ENCODE data around the gene FAM53A.
"Not testable (repeated sequence)": the region's sequence is repeated elsewhere in the genome, so short reads cannot be mapped to it uniquely, and the experiment has no call there.

The FAM53A gene

DNA sequence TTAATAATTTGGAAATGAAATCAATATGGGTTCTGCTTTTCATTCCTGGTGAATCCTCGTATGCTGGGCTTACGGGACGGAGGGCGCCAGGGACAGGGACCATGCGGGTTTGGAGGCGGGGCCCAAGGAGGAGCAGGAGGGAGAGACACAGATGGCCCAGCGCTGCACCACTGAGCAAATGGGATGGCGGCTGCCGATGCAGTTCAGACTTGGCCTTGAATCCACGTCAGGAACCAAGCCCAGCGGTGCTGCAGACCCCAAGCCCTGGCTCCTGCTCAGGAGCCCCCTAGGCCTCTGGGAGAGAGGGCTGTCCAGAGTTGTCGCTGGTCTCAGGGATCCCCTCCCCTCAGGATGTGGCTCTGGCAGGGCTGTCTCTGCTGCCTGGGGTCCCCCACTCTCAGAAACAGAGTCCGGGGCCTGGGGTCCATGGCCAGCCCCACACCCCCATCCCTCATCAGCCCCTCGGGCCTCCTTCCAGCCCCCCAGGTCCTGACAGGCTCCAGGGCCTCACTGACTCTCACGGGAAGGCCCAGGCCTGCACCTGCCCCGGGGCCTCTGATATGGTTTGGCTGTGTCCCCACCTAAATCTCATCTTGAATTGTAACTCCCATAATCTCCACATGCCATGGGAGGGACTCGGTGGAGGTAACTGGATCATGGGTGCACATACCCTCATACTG, 75.2 kb downstream of the FAM53A start:
- Histone ChIP-seq H3K9me3 (ENCODE audit: control insufficient read depth, insufficient read depth, low read depth, low read length) (no peaks in the 10 kb centered on the region), H3K36me3 (ENCODE audit: control insufficient read depth in 2 of 2, insufficient read depth in 1 of 2, low read length in 2 of 2) (no peaks in the 10 kb centered on the region), H3K4me1 (ENCODE audit: control insufficient read depth, insufficient read depth, low read length) (no peaks in the 10 kb centered on the region), H3K4me3 (ENCODE audit: low read depth, low read length) (no peak overlapping the region), H3K27ac (ENCODE audit: extremely low read depth, low read depth, low read length) (no peak overlapping the region)
- ChIA-PET CTCF (no interaction called here), POLR2A (no interaction called here)
- TF ChIP-seq ZFHX2 (tag by site-specific recombination; conservative IDR thresholded peaks at IDR 0.05) (no peak), GFI1B (tag by site-specific recombination; IDR thresholded peaks at IDR 0.05) (no peak), ZNF146 (tag by site-specific recombination; IDR thresholded peaks at IDR 0.05) (no peak), ZBTB21 (tag by site-specific recombination; IDR thresholded peaks at IDR 0.05) (no peak), ZNF747 (tag by site-specific recombination; IDR thresholded peaks at IDR 0.05) (no peak), ZNF138 (tag by site-specific recombination; IDR thresholded peaks at IDR 0.05; ENCODE audit: borderline replicate concordance) (no peak), SP3 (tag by site-specific recombination; IDR thresholded peaks at IDR 0.05) (no peak), ZNF175 (tag by site-specific recombination; IDR thresholded peaks at IDR 0.05) (no peak), KLF9 (tag by site-specific recombination; IDR thresholded peaks at IDR 0.05; ENCODE audit: low read depth) (no peak), ZNF629 (tag by site-specific recombination; IDR thresholded peaks at IDR 0.05) (no peak), EGR2 (tag by site-specific recombination; IDR thresholded peaks at IDR 0.05; ENCODE audit: low read depth) (no peak), ZNF266 (tag by site-specific recombination; IDR thresholded peaks at IDR 0.05; ENCODE audit: low read depth) (no peak), ZNF112 (tag by site-specific recombination; IDR thresholded peaks at IDR 0.05) (no peak), ZNF837 (tag by site-specific recombination; IDR thresholded peaks at IDR 0.05) (no peak), ZNF791 (tag by site-specific recombination; IDR thresholded peaks at IDR 0.05) (no peak)
- TF ChIP-seq, protein P1, sequence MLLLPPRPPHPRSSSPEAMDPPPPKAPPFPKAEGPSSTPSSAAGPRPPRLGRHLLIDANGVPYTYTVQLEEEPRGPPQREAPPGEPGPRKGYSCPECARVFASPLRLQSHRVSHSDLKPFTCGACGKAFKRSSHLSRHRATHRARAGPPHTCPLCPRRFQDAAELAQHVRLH (tag by site-specific recombination; IDR thresholded peaks at IDR 0.05) = no peak
- TF ChIP-seq, protein P2, sequence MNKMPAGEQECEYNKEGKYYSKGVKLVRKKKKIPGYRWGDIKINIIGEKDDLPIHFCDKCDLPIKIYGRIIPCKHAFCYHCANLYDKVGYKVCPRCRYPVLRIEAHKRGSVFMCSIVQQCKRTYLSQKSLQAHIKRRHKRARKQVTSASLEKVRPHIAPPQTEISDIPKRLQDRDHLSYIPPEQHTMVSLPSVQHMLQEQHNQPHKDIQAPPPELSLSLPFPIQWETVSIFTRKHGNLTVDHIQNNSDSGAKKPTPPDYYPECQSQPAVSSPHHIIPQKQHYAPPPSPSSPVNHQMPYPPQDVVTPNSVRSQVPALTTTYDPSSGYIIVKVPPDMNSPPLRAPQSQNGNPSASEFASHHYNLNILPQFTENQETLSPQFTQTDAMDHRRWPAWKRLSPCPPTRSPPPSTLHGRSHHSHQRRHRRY (tag by site-specific recombination; IDR thresholded peaks at IDR 0.05) = no peak
- TF ChIP-seq, protein P3, sequence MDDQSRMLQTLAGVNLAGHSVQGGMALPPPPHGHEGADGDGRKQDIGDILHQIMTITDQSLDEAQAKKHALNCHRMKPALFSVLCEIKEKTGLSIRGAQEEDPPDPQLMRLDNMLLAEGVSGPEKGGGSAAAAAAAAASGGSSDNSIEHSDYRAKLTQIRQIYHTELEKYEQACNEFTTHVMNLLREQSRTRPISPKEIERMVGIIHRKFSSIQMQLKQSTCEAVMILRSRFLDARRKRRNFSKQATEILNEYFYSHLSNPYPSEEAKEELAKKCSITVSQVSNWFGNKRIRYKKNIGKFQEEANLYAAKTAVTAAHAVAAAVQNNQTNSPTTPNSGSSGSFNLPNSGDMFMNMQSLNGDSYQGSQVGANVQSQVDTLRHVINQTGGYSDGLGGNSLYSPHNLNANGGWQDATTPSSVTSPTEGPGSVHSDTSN (CRISPR knock-in tag; IDR thresholded peaks at IDR 0.05) = no peak
- TF ChIP-seq, protein P4, sequence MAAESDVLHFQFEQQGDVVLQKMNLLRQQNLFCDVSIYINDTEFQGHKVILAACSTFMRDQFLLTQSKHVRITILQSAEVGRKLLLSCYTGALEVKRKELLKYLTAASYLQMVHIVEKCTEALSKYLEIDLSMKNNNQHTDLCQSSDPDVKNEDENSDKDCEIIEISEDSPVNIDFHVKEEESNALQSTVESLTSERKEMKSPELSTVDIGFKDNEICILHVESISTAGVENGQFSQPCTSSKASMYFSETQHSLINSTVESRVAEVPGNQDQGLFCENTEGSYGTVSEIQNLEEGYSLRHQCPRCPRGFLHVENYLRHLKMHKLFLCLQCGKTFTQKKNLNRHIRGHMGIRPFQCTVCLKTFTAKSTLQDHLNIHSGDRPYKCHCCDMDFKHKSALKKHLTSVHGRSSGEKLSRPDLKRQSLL (tag by site-specific recombination; IDR thresholded peaks at IDR 0.05) = no peak

DNA sequence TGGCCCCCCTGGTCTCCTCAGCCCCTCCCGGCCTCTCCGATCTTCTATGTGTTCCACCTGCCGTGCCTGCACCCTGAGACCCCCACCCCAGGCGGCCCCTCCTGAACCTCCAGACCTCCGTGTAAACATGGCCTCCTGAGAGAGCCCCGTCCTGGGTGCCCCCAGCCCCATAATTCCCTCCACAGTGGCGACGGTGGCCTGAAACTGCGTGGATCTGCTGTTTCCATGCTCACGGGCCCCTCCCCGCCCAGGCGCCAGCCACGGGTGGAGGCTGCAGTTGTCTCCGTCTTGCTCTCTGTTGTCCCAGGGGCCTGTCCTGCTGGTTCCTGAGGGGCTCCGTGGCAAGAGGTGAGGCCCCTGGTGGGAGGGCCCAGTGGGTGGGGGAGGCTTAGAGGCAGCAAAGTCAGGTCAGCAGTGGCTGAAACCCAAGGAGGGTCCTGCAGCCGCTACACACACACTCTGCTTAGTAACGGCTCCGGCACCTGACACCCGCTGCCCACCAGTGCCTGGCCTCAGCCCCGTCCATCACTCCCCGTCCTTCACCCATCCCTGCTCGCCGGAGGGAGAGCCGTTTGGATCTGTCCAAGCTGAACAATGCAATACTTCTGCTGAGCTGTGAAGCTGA, 75.8 kb downstream of the FAM53A start:
- POLR2A ChIA-PET = no interaction called here
- Histone ChIP-seq H3K27ac (ENCODE audit: extremely low read depth, low read depth, low read length) (no peak overlapping the region), H3K36me3 (ENCODE audit: control insufficient read depth in 2 of 2, insufficient read depth in 1 of 2, low read length in 2 of 2) (no peaks in the 10 kb centered on the region), H3K4me3 (ENCODE audit: low read depth, low read length) (no peak overlapping the region), H3K9me3 (ENCODE audit: control insufficient read depth, insufficient read depth, low read depth, low read length) (no peaks in the 10 kb centered on the region), H3K4me1 (ENCODE audit: control insufficient read depth, insufficient read depth, low read length) (no peaks in the 10 kb centered on the region)
- TF ChIP-seq ZNF23 (tag by site-specific recombination; IDR thresholded peaks at IDR 0.05; ENCODE audit: borderline replicate concordance) = no peak
- TF ChIP-seq ZIC2 (tag by site-specific recombination; IDR thresholded peaks at IDR 0.05) = peak; percentile 63
- TF ChIP-seq ZNF174 (tag by site-specific recombination; IDR thresholded peaks at IDR 0.05) = no peak
- CTCF ChIA-PET = no interaction called here

DNA sequence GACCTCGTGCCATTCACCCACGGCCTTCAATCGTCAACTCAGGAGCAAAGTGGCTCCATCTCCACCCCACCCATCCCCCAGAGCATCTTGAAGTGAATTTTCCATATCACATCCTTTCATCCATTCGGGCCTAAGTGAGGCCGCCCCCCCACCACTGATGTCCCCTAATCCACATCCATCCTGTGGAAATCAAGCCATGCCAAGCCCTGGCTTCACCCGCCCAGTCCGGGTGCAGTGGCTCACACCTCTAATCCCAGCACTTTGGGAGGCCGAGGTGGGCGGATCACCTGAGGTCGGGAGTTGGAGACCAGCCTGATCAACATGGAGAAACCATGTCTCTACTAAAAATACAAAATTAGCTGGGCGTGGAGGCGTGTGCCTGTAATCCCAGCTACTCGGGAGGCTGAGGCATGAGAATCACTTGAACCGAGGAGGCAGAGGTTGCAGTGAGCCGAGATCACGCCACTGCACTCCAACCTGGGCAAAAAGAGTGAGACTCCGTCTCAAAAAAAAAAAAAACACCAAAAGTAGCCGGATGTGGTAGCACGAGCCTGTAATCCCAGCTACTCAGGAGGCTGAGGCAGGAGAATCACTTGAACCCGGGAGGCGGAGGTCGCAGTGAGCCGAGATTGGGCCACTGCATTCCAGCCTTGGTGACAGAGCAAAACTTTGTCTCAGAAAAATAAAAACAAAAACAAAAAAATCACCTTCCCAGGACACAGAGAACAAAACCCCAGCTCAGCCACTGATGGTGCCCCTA, 76.5 kb downstream of the FAM53A start:
- POLR2A ChIA-PET, CTCF ChIA-PET: not testable (repeated sequence)

More for the DNA sequence above, 76.5 kb downstream of the FAM53A start:
- not testable (repeated sequence) for H3K4me3 ChIP-seq (ENCODE audit: low read depth, low read length); H3K4me1 ChIP-seq (ENCODE audit: control insufficient read depth, insufficient read depth, low read length); H3K9me3 ChIP-seq (ENCODE audit: control insufficient read depth, insufficient read depth, low read depth, low read length); H3K27ac ChIP-seq (ENCODE audit: extremely low read depth, low read depth, low read length); H3K36me3 ChIP-seq (ENCODE audit: control insufficient read depth in 2 of 2, insufficient read depth in 1 of 2, low read length in 2 of 2)

All from HEK293 (cell line).